WTC11 (cell line): ENCODE data around the gene DBN1. TPM values are rescaled to one million over a fixed set of nuclear protein-coding genes. Genes with fewer than 3 reads are reported as not detected.

ENCODE experiments used
- ATAC-seq: fragments of 200-7000 bp; cut with Tn5 transposase; 2 replicates; pipeline ENCODE4 v1.10.0; 2021; ENCODE audit warnings: mild to moderate bottlenecking, moderate library complexity
- CTCF ChIA-PET: fragments of 300-600 bp; sonication (Branson Sonifier 250); formaldehyde crosslinking; loops from one replicate; lab custom pipeline; 2021; ENCODE audit warnings: antibody characterized with exemption; lab: Charles Lee
- POLR2A ChIA-PET: fragments of 350-600 bp; sonication (Branson Sonifier 250); formaldehyde crosslinking; loops from one replicate; lab custom pipeline; 2021; ENCODE audit warnings: antibody characterized with exemption; lab: Charles Lee
- DNase-seq: peaks from one replicate; pipeline ENCODE4 v3.0.0; 2021; ENCODE audit warnings: low spot score
- H3K27ac Mint-ChIP-seq: 2 replicates; pipeline ENCODE4 v1.8.0; 2021; ENCODE audit warnings: mixed read lengths
- H3K27me3 Mint-ChIP-seq: 2 replicates; pipeline ENCODE4 v1.8.0; 2021; ENCODE audit warnings: low read depth, mild to moderate bottlenecking, moderate library complexity, mixed read lengths
- H3K36me3 Mint-ChIP-seq: 2 replicates; pipeline ENCODE4 v1.8.0; 2021; ENCODE audit warnings: mixed read lengths
- H3K4me1 Mint-ChIP-seq: 2 replicates; pipeline ENCODE4 v1.8.0; 2022; ENCODE audit warnings: mixed read lengths
- H3K4me3 Mint-ChIP-seq: 2 replicates; pipeline ENCODE4 v1.8.0; 2021; ENCODE audit warnings: mild to moderate bottlenecking, moderate library complexity, mixed read lengths
- H3K9me3 Mint-ChIP-seq: 2 replicates; pipeline ENCODE4 v1.8.0; 2021; ENCODE audit warnings: mixed read lengths
- CBFB ChIP-seq: sonication (generic); formaldehyde crosslinking; IDR thresholded peaks from 2 replicates; pipeline ENCODE4 v1.8.1; 2022; ENCODE audit warnings: mild to moderate bottlenecking, low read depth, missing genetic modification reagents
- CREM ChIP-seq: sonication (generic); formaldehyde crosslinking; IDR thresholded peaks from 2 replicates; pipeline ENCODE4 v1.8.1; 2022; ENCODE audit warnings: mild to moderate bottlenecking, missing genetic modification reagents, moderate library complexity
- E2F1 ChIP-seq: sonication (generic); formaldehyde crosslinking; IDR thresholded peaks from 2 replicates; pipeline ENCODE4 v1.8.0; 2022; ENCODE audit warnings: mild to moderate bottlenecking, missing genetic modification reagents
- IRF1 ChIP-seq: sonication (generic); formaldehyde crosslinking; IDR thresholded peaks from 2 replicates; pipeline ENCODE4 v1.8.0; 2023; ENCODE audit warnings: missing genetic modification reagents
- NFE2L1 ChIP-seq: sonication (generic); formaldehyde crosslinking; IDR thresholded peaks from 2 replicates; pipeline ENCODE4 v1.8.1; 2023; ENCODE audit warnings: missing genetic modification reagents
- PRDM15 ChIP-seq: sonication (generic); formaldehyde crosslinking; IDR thresholded peaks from 2 replicates; pipeline ENCODE4 v1.8.0; 2022; ENCODE audit warnings: missing genetic modification reagents
- PREB ChIP-seq: sonication (generic); formaldehyde crosslinking; IDR thresholded peaks from 2 replicates; pipeline ENCODE4 v1.8.1; 2022; ENCODE audit warnings: mild to moderate bottlenecking, missing genetic modification reagents, moderate library complexity, borderline replicate concordance
- SMAD3 ChIP-seq: sonication (generic); formaldehyde crosslinking; IDR thresholded peaks from 2 replicates; pipeline ENCODE4 v1.8.0; 2022; ENCODE audit warnings: missing genetic modification reagents, mild to moderate bottlenecking, borderline replicate concordance
- TP53 ChIP-seq: sonication (generic); formaldehyde crosslinking; IDR thresholded peaks from 2 replicates; pipeline ENCODE4 v1.8.1; 2023; ENCODE audit warnings: mild to moderate bottlenecking, missing genetic modification reagents
- total RNA-seq: library from RNA; stranded (reverse); gene quantifications from 3 replicates; pipeline ENCODE4 v1.2.3, GENCODE V29; 2021

Gene DBN1
- total RNA-seq, 1 experiment from 2014 or later = 288 TPM

- no peak for TF ChIP-seq PRDM15 (CRISPR knock-in tag)
Observed at GRCh38 chr5:177503351-177504085, 30.1 kb upstream of the DBN1 start (continued).

GRCh38 chr5:177502886-177503285 lies 29.5 kb upstream of the DBN1 start:
- no peak for TF ChIP-seq E2F1 (CRISPR knock-in tag)
- no peak for TF ChIP-seq TP53 (CRISPR knock-in tag)
- no peak for TF ChIP-seq PREB (CRISPR knock-in tag)
- Mint-ChIP-seq H3K27me3 (peaks cover 28% of the 10 kb centered on the region), H3K4me3 (no peak overlapping the region), H3K27ac (peak overlapping the region; percentile 68), H3K9me3 (no peaks in the 10 kb centered on the region), H3K36me3 (peaks cover 10% of the 10 kb centered on the region), H3K4me1 (peaks cover 16% of the 10 kb centered on the region)
- DNase-seq = no peak
- ChIA-PET POLR2A (no interaction called here), CTCF (interaction anchor here (0.6 to 3.8 kb wide), 5 partner anchors 45 to 193 kb away, joined by 3 to 33 read pairs (median 7); no protein-coding TSS in a partner anchor)
- no peak for ATAC-seq

GRCh38 chr5:177501874-177502678 lies 28.6 kb upstream of the DBN1 start:
- peaks cover 31% of the 10 kb centered on the region for H3K27me3 Mint-ChIP-seq
- no peak for DNase-seq
- ChIA-PET POLR2A (interaction anchor here (1.2 to 1.5 kb wide), 2 partner anchors 9 to 11 kb away, joined by 4 to 5 read pairs; no protein-coding TSS in a partner anchor), CTCF (interaction anchor here (0.5 to 3.8 kb wide), 32 partner anchors 8 to 687 kb away, joined by 3 to 53 read pairs (median 7); partner anchors contain the start of genes DDX41, DOK3 and GRK6)
- ATAC-seq = no peak
- H3K4me1 Mint-ChIP-seq = peaks cover 16% of the 10 kb centered on the region
- H3K27ac Mint-ChIP-seq = no peak overlapping the region; the same call in 1 of the 2 replicates
- H3K36me3 Mint-ChIP-seq = peaks cover 2% of the 10 kb centered on the region
- no peaks in the 10 kb centered on the region for H3K9me3 Mint-ChIP-seq
- TF ChIP-seq CBFB (CRISPR knock-in tag) = no peak
- no peak for TF ChIP-seq SMAD3 (CRISPR knock-in tag)
- TF ChIP-seq CREM (CRISPR knock-in tag) = no peak
- no peak for TF ChIP-seq IRF1 (CRISPR knock-in tag)
- TF ChIP-seq NFE2L1 (CRISPR knock-in tag) = no peak
- H3K4me3 Mint-ChIP-seq = no peak overlapping the region
